BLaER1 (cell line): ENCODE data around the gene SYNJ2.

ENCODE experiments used
- H3K27ac ChIP-seq: shearing (Covaris generic); formaldehyde crosslinking; 2 replicates; pipeline ENCODE4 v1.8.1; 2022
- H3K27me3 ChIP-seq: shearing (Covaris generic); formaldehyde crosslinking; 2 replicates; pipeline ENCODE4 v1.8.1; 2022
- H3K36me3 ChIP-seq: shearing (Covaris generic); formaldehyde crosslinking; 2 replicates; pipeline ENCODE4 v1.8.1; 2022
- H3K4me1 ChIP-seq: shearing (Covaris generic); formaldehyde crosslinking; 2 replicates; pipeline ENCODE4 v1.8.1; 2022
- H3K4me2 ChIP-seq: shearing (Covaris generic); formaldehyde crosslinking; 2 replicates; pipeline ENCODE4 v1.8.1; 2022
- H3K4me3 ChIP-seq: shearing (Covaris generic); formaldehyde crosslinking; 2 replicates; pipeline ENCODE4 v1.8.1; 2022
- H3K9ac ChIP-seq: shearing (Covaris generic); formaldehyde crosslinking; 2 replicates; pipeline ENCODE4 v1.8.1; 2022
- H3K9me3 ChIP-seq: shearing (Covaris generic); formaldehyde crosslinking; 2 replicates; pipeline ENCODE4 v1.8.1; 2022
- H4K20me1 ChIP-seq: shearing (Covaris generic); formaldehyde crosslinking; 2 replicates; pipeline ENCODE4 v1.8.1; 2022
- Cebpa-rat ChIP-seq: shearing (Covaris generic); IDR thresholded peaks from 2 replicates; pipeline ENCODE4 v1.8.1; 2022

The SYNJ2 gene

GRCh38 chr6:158031381-158032353, 50.0 kb downstream of the SYNJ2 start:
- Histone ChIP-seq H3K4me1 (peaks cover 55% of the 10 kb centered on the region), H3K4me3 (peak overlapping the region; percentile 16; the same call in 1 of the 2 replicates), H3K9ac (no peak overlapping the region), H4K20me1 (peaks cover 46% of the 10 kb centered on the region), H3K9me3 (no peaks in the 10 kb centered on the region), H3K27me3 (no peaks in the 10 kb centered on the region), H3K27ac (0 out of 2 replicates have a peak overlapping the region, but pooled peaks have one; percentile 3), H3K36me3 (0 out of 2 replicates have a peak, but pooled peaks cover 6% of the 10 kb centered on the region), H3K4me2 (peak overlapping the region; percentile 86)
- no peak for TF ChIP-seq Cebpa-rat

- Histone ChIP-seq H3K27me3 (no peaks in the 10 kb centered on the region), H3K9me3 (no peaks in the 10 kb centered on the region), H3K4me1 (peaks cover 48% of the 10 kb centered on the region), H3K4me3 (peak overlapping the region; percentile 16; the same call in 1 of the 2 replicates), H3K9ac (no peak overlapping the region), H3K27ac (no peak overlapping the region), H3K4me2 (peak overlapping the region; percentile 86), H4K20me1 (peaks cover 39% of the 10 kb centered on the region), H3K36me3 (0 out of 2 replicates have a peak, but pooled peaks cover 6% of the 10 kb centered on the region)
- no peak for TF ChIP-seq Cebpa-rat
These were observed 50.7 kb downstream of the SYNJ2 start for GRCh38 chr6:158032354-158032733.

GRCh38 chr6:158033077-158033750, 51.6 kb downstream of the SYNJ2 start:
- TF ChIP-seq Cebpa-rat = no peak
- no peak overlapping the region for H3K4me3 ChIP-seq
- H3K4me2 ChIP-seq = peak overlapping the region; percentile 86
- H3K27ac ChIP-seq = no peak overlapping the region
- no peaks in the 10 kb centered on the region for H3K27me3 ChIP-seq
- H4K20me1 ChIP-seq = peaks cover 31% of the 10 kb centered on the region
- H3K36me3 ChIP-seq = 0 out of 2 replicates have a peak, but pooled peaks cover 6% of the 10 kb centered on the region
- peaks cover 39% of the 10 kb centered on the region for H3K4me1 ChIP-seq
- H3K9ac ChIP-seq = no peak overlapping the region
- no peaks in the 10 kb centered on the region for H3K9me3 ChIP-seq

GRCh38 chr6:158033751-158034702, 52.4 kb downstream of the SYNJ2 start:
- Histone ChIP-seq H3K4me3 (no peak overlapping the region), H3K4me2 (no peak overlapping the region), H3K9ac (no peak overlapping the region), H4K20me1 (peaks cover 22% of the 10 kb centered on the region), H3K36me3 (0 out of 2 replicates have a peak, but pooled peaks cover 6% of the 10 kb centered on the region), H3K4me1 (peaks cover 32% of the 10 kb centered on the region), H3K27ac (no peak overlapping the region), H3K27me3 (no peaks in the 10 kb centered on the region), H3K9me3 (no peaks in the 10 kb centered on the region)
- no peak for TF ChIP-seq Cebpa-rat

GRCh38 chr6:158036261-158036660, 54.6 kb downstream of the SYNJ2 start:
- Histone ChIP-seq H3K27me3 (no peaks in the 10 kb centered on the region), H3K4me3 (no peak overlapping the region), H3K9ac (no peak overlapping the region), H3K4me2 (no peak overlapping the region), H3K36me3 (0 out of 2 replicates have a peak, but pooled peaks cover 6% of the 10 kb centered on the region), H4K20me1 (peaks cover 14% of the 10 kb centered on the region), H3K27ac (no peak overlapping the region), H3K4me1 (peaks cover 22% of the 10 kb centered on the region), H3K9me3 (no peaks in the 10 kb centered on the region)
- TF ChIP-seq Cebpa-rat = no peak

- Histone ChIP-seq H3K9me3 (no peaks in the 10 kb centered on the region), H3K36me3 (0 out of 2 replicates have a peak, but pooled peaks cover 6% of the 10 kb centered on the region), H3K9ac (no peak overlapping the region), H4K20me1 (peaks cover 7% of the 10 kb centered on the region), H3K27me3 (no peaks in the 10 kb centered on the region), H3K27ac (no peak overlapping the region), H3K4me2 (no peak overlapping the region), H3K4me1 (peaks cover 14% of the 10 kb centered on the region), H3K4me3 (no peak overlapping the region)
- TF ChIP-seq Cebpa-rat = no peak
These were observed 55.4 kb downstream of the SYNJ2 start for GRCh38 chr6:158037021-158037420.

- Histone ChIP-seq H3K4me3 (no peak overlapping the region), H3K4me1 (peaks cover 7% of the 10 kb centered on the region), H3K36me3 (0 out of 2 replicates have a peak, but pooled peaks cover 6% of the 10 kb centered on the region), H4K20me1 (no peaks in the 10 kb centered on the region; the same call in 1 of the 2 replicates), H3K27ac (no peak overlapping the region), H3K9ac (no peak overlapping the region), H3K4me2 (no peak overlapping the region), H3K9me3 (no peaks in the 10 kb centered on the region), H3K27me3 (no peaks in the 10 kb centered on the region)
- TF ChIP-seq Cebpa-rat = no peak
These were observed 56.1 kb downstream of the SYNJ2 start for GRCh38 chr6:158037771-158038170.

- no peak overlapping the region for H3K4me3 ChIP-seq
- no peaks in the 10 kb centered on the region; the same call in 1 of the 2 replicates for H4K20me1 ChIP-seq
- no peak overlapping the region for H3K27ac ChIP-seq
- no peaks in the 10 kb centered on the region for H3K27me3 ChIP-seq
- H3K9ac ChIP-seq = no peak overlapping the region
- no peak for TF ChIP-seq Cebpa-rat
- no peaks in the 10 kb centered on the region for H3K4me1 ChIP-seq
- H3K9me3 ChIP-seq = no peaks in the 10 kb centered on the region
- peaks cover 2% of the 10 kb centered on the region; the same call in 1 of the 2 replicates for H3K36me3 ChIP-seq
- H3K4me2 ChIP-seq = no peak overlapping the region
These were observed 56.9 kb downstream of the SYNJ2 start for GRCh38 chr6:158038291-158039177.
